GM12864 (cell line): ENCODE results near the gene NCAPD3.

Experiments
- DNase-seq: peaks from one replicate; pipeline ENCODE4 v3.0.0-alpha.2; 2011; ENCODE audit warnings: low read depth
- H3K4me3 ChIP-seq: 2 replicates; pipeline ENCODE4 v1.5.1; 2011; ENCODE audit warnings: mild to moderate bottlenecking, low read depth, low read length, control low read depth
- TF ChIP-seq, protein P1 (sequence below): IDR thresholded peaks from 2 replicates; pipeline ENCODE4 v1.5.1; 2011; ENCODE audit warnings: low read depth, mild to moderate bottlenecking, moderate library complexity, low read length, control low read depth, inconsistent platforms; ENCODE audit errors: missing control alignments

Gene NCAPD3

DNA sequence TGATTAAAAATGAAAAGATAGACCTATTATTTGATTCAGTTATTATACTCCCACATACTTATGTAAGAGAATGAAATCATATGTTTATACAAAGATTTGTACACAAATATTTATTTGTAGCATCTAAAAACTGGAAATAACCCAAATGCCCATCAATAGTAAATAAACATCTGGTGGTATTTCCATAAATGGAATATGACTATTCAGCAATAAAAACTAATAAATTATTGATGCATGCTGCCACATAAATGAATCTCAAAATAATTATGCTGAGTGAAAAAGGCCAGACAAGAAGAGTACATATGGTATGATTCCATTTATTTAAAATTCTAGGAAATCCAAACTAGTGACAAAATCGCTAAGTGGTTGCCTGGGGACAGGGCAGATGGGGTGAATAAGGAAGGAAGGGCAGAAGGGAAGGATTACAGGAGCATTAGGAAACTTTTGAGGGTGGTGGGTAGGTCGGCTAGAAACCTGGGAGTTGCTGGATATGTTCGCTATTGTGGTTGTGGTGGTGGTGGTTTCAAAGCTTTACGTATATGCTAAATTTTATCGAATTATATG lies 113.4 kb downstream of the NCAPD3 start:
- TF ChIP-seq, protein P1, sequence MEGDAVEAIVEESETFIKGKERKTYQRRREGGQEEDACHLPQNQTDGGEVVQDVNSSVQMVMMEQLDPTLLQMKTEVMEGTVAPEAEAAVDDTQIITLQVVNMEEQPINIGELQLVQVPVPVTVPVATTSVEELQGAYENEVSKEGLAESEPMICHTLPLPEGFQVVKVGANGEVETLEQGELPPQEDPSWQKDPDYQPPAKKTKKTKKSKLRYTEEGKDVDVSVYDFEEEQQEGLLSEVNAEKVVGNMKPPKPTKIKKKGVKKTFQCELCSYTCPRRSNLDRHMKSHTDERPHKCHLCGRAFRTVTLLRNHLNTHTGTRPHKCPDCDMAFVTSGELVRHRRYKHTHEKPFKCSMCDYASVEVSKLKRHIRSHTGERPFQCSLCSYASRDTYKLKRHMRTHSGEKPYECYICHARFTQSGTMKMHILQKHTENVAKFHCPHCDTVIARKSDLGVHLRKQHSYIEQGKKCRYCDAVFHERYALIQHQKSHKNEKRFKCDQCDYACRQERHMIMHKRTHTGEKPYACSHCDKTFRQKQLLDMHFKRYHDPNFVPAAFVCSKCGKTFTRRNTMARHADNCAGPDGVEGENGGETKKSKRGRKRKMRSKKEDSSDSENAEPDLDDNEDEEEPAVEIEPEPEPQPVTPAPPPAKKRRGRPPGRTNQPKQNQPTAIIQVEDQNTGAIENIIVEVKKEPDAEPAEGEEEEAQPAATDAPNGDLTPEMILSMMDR, result no peak
- no peak for DNase-seq
- H3K4me3 ChIP-seq, result no peak overlapping the region
